ENCODE data around the gene NEMF. TPM values are rescaled to one million over a fixed set of nuclear protein-coding genes. Genes with fewer than 3 reads are reported as not detected.
"Not testable (repeated sequence)": the region's sequence is repeated elsewhere in the genome, so short reads cannot be mapped to it uniquely, and the experiment has no call there.

Gene NEMF
- 10 to 100 TPM; 75.6 to 78.9 TPM for total RNA-seq

- H3K9me3 Mint-ChIP-seq (ENCODE audit: insufficient read depth), result no peaks in the 10 kb centered on the region
- H3K27ac Mint-ChIP-seq, result peak within 1 kb of the TSS; percentile 98
- H3K36me3 Mint-ChIP-seq (ENCODE audit: low read depth), result peaks cover 32% of the 10 kb centered on the region
- ChIA-PET CTCF (interaction anchor here (0.7 to 4.9 kb wide), 65 partner anchors 10 to 970 kb away, joined by 3 to 227 read pairs (median 5); partner anchors contain the start of genes DMAC2L, DNAAF2, KLHDC2 and L2HGDH), POLR2A (interaction anchor here (0.7 to 3.6 kb wide), 24 partner anchors 11 to 379 kb away, joined by 3 to 102 read pairs (median 6); partner anchors contain the start of genes ARF6, DNAAF2, KLHDC2 and MGAT2)
- ATAC-seq, result peak; percentile 84
- peaks cover 41% of the 10 kb centered on the region for H3K4me1 Mint-ChIP-seq (ENCODE audit: low read depth)
- H3K4me3 Mint-ChIP-seq, result peak within 1 kb of the TSS; percentile 97
- no peaks in the 10 kb centered on the region for H3K27me3 Mint-ChIP-seq (ENCODE audit: low read depth)
- DNase-seq, result peak; percentile 91
These were observed at the start of gene NEMF for GRCh38 chr14:49852301-49853157. TSS of gene NEMF (minus strand) at chr14:49852788. CDS start at chr14:49852753, 35 bp downstream.

GRCh38 chr14:49900973-49901372 is 48.4 kb upstream of the NEMF start:
- ATAC-seq, result no peak
- no peaks in the 10 kb centered on the region for H3K9me3 Mint-ChIP-seq (ENCODE audit: insufficient read depth)
- DNase-seq, result no peak
- H3K4me1 Mint-ChIP-seq (ENCODE audit: low read depth), result peaks cover 34% of the 10 kb centered on the region
- peaks cover 41% of the 10 kb centered on the region for H3K36me3 Mint-ChIP-seq (ENCODE audit: low read depth)
- H3K27ac Mint-ChIP-seq, result no peak overlapping the region
- CTCF ChIA-PET, result interaction anchor here (1.6 kb wide), 1 partner anchor 204 kb away, joined by 3 read pairs; no protein-coding TSS in a partner anchor
- no peak overlapping the region for H3K4me3 Mint-ChIP-seq
- H3K27me3 Mint-ChIP-seq (ENCODE audit: low read depth), result no peaks in the 10 kb centered on the region
- POLR2A ChIA-PET, result no interaction called here

GRCh38 chr14:49898485-49898884 is 45.9 kb upstream of the NEMF start:
- ATAC-seq (peak; percentile 4), DNase-seq (no peak)
- Mint-ChIP-seq H3K27me3 (ENCODE audit: low read depth) (no peaks in the 10 kb centered on the region), H3K4me1 (ENCODE audit: low read depth) (peaks cover 26% of the 10 kb centered on the region), H3K27ac (peak overlapping the region; percentile 71), H3K4me3 (peak overlapping the region; percentile 90), H3K36me3 (ENCODE audit: low read depth) (peaks cover 60% of the 10 kb centered on the region), H3K9me3 (ENCODE audit: insufficient read depth) (no peaks in the 10 kb centered on the region)
- POLR2A ChIA-PET, result interaction anchor here (1.0 to 1.8 kb wide), 9 partner anchors 30 to 218 kb away, joined by 3 to 13 read pairs (median 10); partner anchors contain the start of gene VCPKMT
- CTCF ChIA-PET, result interaction anchor here (0.8 kb wide), 1 partner anchor 105 kb away, joined by 3 read pairs; no protein-coding TSS in a partner anchor

- H3K27ac Mint-ChIP-seq, result peak overlapping the region; percentile 68
- POLR2A ChIA-PET, result interaction anchor here (1.0 to 1.6 kb wide), 8 partner anchors 30 to 218 kb away, joined by 3 to 13 read pairs (median 8); partner anchors contain the start of gene VCPKMT
- H3K36me3 Mint-ChIP-seq (ENCODE audit: low read depth), result peaks cover 60% of the 10 kb centered on the region
- DNase-seq, result no peak
- H3K4me1 Mint-ChIP-seq (ENCODE audit: low read depth), result peaks cover 25% of the 10 kb centered on the region
- H3K27me3 Mint-ChIP-seq (ENCODE audit: low read depth), result no peaks in the 10 kb centered on the region
- H3K4me3 Mint-ChIP-seq, result peak overlapping the region; percentile 90
- H3K9me3 Mint-ChIP-seq (ENCODE audit: insufficient read depth), result no peaks in the 10 kb centered on the region
- CTCF ChIA-PET, result interaction anchor here (0.5 to 1.0 kb wide), 5 partner anchors 25 to 105 kb away, joined by 3 to 7 read pairs (median 3); no protein-coding TSS in a partner anchor
- ATAC-seq, result no peak
These were observed 45.4 kb upstream of the NEMF start for GRCh38 chr14:49897965-49898364.

- Mint-ChIP-seq H3K4me3 (peak overlapping the region; percentile 90), H3K27ac (peak overlapping the region; percentile 83), H3K9me3 (ENCODE audit: insufficient read depth) (no peaks in the 10 kb centered on the region), H3K36me3 (ENCODE audit: low read depth) (peaks cover 59% of the 10 kb centered on the region), H3K27me3 (ENCODE audit: low read depth) (no peaks in the 10 kb centered on the region), H3K4me1 (ENCODE audit: low read depth) (peaks cover 24% of the 10 kb centered on the region)
- ChIA-PET POLR2A (interaction anchor here (1.0 to 1.6 kb wide), 8 partner anchors 29 to 219 kb away, joined by 3 to 13 read pairs (median 8); partner anchors contain the start of gene VCPKMT), CTCF (interaction anchor here (0.5 to 1.0 kb wide), 5 partner anchors 25 to 106 kb away, joined by 3 to 7 read pairs (median 3); no protein-coding TSS in a partner anchor)
- ATAC-seq, result no peak
- no peak for DNase-seq
These were observed 44.8 kb upstream of the NEMF start for GRCh38 chr14:49897414-49897813.

GRCh38 chr14:49896966-49897365 is 44.4 kb upstream of the NEMF start:
- peaks cover 25% of the 10 kb centered on the region for H3K4me1 Mint-ChIP-seq (ENCODE audit: low read depth)
- peaks cover 58% of the 10 kb centered on the region for H3K36me3 Mint-ChIP-seq (ENCODE audit: low read depth)
- no peak for DNase-seq
- peak overlapping the region; percentile 83 for H3K27ac Mint-ChIP-seq
- POLR2A ChIA-PET, result interaction anchor here (1.0 to 1.6 kb wide), 6 partner anchors 29 to 185 kb away, joined by 3 to 13 read pairs (median 10); no protein-coding TSS in a partner anchor
- no peaks in the 10 kb centered on the region for H3K27me3 Mint-ChIP-seq (ENCODE audit: low read depth)
- no peak for ATAC-seq
- H3K9me3 Mint-ChIP-seq (ENCODE audit: insufficient read depth), result no peaks in the 10 kb centered on the region
- H3K4me3 Mint-ChIP-seq, result peak overlapping the region; percentile 90
- CTCF ChIA-PET, result interaction anchor here (1.0 kb wide), 3 partner anchors 43 to 103 kb away, joined by 3 to 7 read pairs (median 4); no protein-coding TSS in a partner anchor

GRCh38 chr14:49896272-49896671 is 43.7 kb upstream of the NEMF start:
- Mint-ChIP-seq H3K4me3 (peak overlapping the region; percentile 90), H3K27ac (peak overlapping the region; percentile 95), H3K36me3 (ENCODE audit: low read depth) (peaks cover 59% of the 10 kb centered on the region), H3K4me1 (ENCODE audit: low read depth) (peaks cover 30% of the 10 kb centered on the region)
- not testable (repeated sequence) for DNase-seq; H3K27me3 Mint-ChIP-seq (ENCODE audit: low read depth); H3K9me3 Mint-ChIP-seq (ENCODE audit: insufficient read depth); ATAC-seq
- ChIA-PET CTCF (interaction anchor here (0.7 to 1.9 kb wide), 10 partner anchors 29 to 208 kb away, joined by 3 to 15 read pairs (median 4); no protein-coding TSS in a partner anchor), POLR2A (interaction anchor here (0.7 to 1.9 kb wide), 12 partner anchors 11 to 200 kb away, joined by 3 to 57 read pairs (median 4); partner anchors contain the start of gene NEMF)

GRCh38 chr14:49895480-49895879 is 42.9 kb upstream of the NEMF start:
- Mint-ChIP-seq H3K27ac (peak overlapping the region; percentile 95), H3K4me1 (ENCODE audit: low read depth) (peaks cover 35% of the 10 kb centered on the region), H3K9me3 (ENCODE audit: insufficient read depth) (no peaks in the 10 kb centered on the region), H3K27me3 (ENCODE audit: low read depth) (no peaks in the 10 kb centered on the region), H3K4me3 (peak overlapping the region; percentile 90), H3K36me3 (ENCODE audit: low read depth) (peaks cover 59% of the 10 kb centered on the region)
- DNase-seq, result no peak
- ChIA-PET CTCF (interaction anchor here (1.0 to 1.9 kb wide), 9 partner anchors 28 to 209 kb away, joined by 3 to 15 read pairs (median 5); no protein-coding TSS in a partner anchor), POLR2A (interaction anchor here (0.7 to 1.9 kb wide), 12 partner anchors 12 to 200 kb away, joined by 3 to 57 read pairs (median 4); partner anchors contain the start of gene NEMF)
- no peak for ATAC-seq

GRCh38 chr14:49894214-49895107 is 41.9 kb upstream of the NEMF start:
- peak overlapping the region; percentile 90 for H3K4me3 Mint-ChIP-seq
- H3K9me3 Mint-ChIP-seq (ENCODE audit: insufficient read depth); ATAC-seq; H3K27me3 Mint-ChIP-seq (ENCODE audit: low read depth): not testable (repeated sequence)
- ChIA-PET CTCF (interaction anchor here (1.8 to 3.5 kb wide), 6 partner anchors 32 to 192 kb away, joined by 7 to 22 read pairs (median 10); no protein-coding TSS in a partner anchor), POLR2A (interaction anchor here (0.7 to 3.7 kb wide), 15 partner anchors 13 to 194 kb away, joined by 3 to 89 read pairs (median 18); partner anchors contain the start of gene NEMF)
- H3K4me1 Mint-ChIP-seq (ENCODE audit: low read depth), result peaks cover 32% of the 10 kb centered on the region
- peak overlapping the region; percentile 97 for H3K27ac Mint-ChIP-seq
- peak; percentile 38 for DNase-seq
- H3K36me3 Mint-ChIP-seq (ENCODE audit: low read depth), result peaks cover 57% of the 10 kb centered on the region

- POLR2A ChIA-PET, result interaction anchor here (0.7 to 3.7 kb wide), 17 partner anchors 10 to 203 kb away, joined by 3 to 89 read pairs (median 6); no protein-coding TSS in a partner anchor
- no peaks in the 10 kb centered on the region for H3K9me3 Mint-ChIP-seq (ENCODE audit: insufficient read depth)
- H3K27ac Mint-ChIP-seq, result peak overlapping the region; percentile 97
- peak overlapping the region; percentile 90 for H3K4me3 Mint-ChIP-seq
- ATAC-seq, result peak; percentile 57
- CTCF ChIA-PET, result interaction anchor here (1.5 to 3.5 kb wide), 6 partner anchors 31 to 205 kb away, joined by 5 to 22 read pairs (median 8); no protein-coding TSS in a partner anchor
- H3K4me1 Mint-ChIP-seq (ENCODE audit: low read depth), result peaks cover 24% of the 10 kb centered on the region
- no peaks in the 10 kb centered on the region for H3K27me3 Mint-ChIP-seq (ENCODE audit: low read depth)
- peak; percentile 83 for DNase-seq
- peaks cover 51% of the 10 kb centered on the region for H3K36me3 Mint-ChIP-seq (ENCODE audit: low read depth)
These were observed 41.0 kb upstream of the NEMF start for GRCh38 chr14:49893309-49894213.

All from activated CD8-positive, alpha-beta T cell treated with anti-CD3 and anti-CD28 coated beads, Interleukin-2, amount 10 ng/mL, durations not matched to agents 7 days and 5 days (primary cell).